GM18951 (cell line): ENCODE results near the gene RTL1.

Experiments used
- POLR2A ChIP-seq: IDR thresholded peaks from 4 replicates; pipeline ENCODE4 v1.6.1; 2011; ENCODE audit warnings: mild to moderate bottlenecking; ENCODE audit not compliant: insufficient read length, insufficient read depth; ENCODE audit errors: extremely low read depth
- in situ Hi-C: fragments of 300-500 bp; cut with MboI; formaldehyde crosslinking; loops from one replicate; pipeline ENCODE4 v1.12.0; 2022; ENCODE audit warnings: low sequenced_read_pairs, mixed read lengths, inconsistent platforms; ENCODE audit not compliant: unreplicated experiment

The RTL1 gene

DNA sequence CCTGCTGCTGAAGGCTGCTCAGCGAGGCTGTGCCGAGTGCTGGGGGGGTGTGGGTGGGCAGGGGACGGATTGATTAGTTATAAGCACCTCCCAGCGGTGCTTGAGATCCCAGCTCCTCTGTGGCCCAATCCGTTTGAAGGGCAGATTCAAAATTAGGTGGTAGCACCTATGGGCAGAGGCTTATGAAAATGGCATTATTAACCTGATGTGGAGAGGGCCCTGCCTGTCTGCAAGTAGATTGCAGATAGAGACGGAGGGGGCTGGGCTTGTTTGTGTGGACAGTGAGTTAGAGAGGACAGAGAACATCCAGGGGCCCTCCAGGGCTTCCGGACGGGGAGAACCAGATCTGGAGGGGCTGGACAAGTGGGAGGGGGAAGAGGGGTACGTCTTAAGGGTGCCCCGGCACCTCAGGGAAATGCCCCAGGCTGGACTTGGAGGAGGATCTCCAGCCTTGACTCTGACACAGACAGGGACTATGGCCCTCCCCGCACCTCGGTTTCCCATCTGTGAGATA, at the start of gene RTL1:
Gene RTL1, minus strand, starts transcription at position 51 of the 514 bp plus-strand sequence. CDS start 18,934 bp downstream, outside the sequence.
- in situ Hi-C loops: no loop called here
- TF ChIP-seq POLR2A: no peak

DNA sequence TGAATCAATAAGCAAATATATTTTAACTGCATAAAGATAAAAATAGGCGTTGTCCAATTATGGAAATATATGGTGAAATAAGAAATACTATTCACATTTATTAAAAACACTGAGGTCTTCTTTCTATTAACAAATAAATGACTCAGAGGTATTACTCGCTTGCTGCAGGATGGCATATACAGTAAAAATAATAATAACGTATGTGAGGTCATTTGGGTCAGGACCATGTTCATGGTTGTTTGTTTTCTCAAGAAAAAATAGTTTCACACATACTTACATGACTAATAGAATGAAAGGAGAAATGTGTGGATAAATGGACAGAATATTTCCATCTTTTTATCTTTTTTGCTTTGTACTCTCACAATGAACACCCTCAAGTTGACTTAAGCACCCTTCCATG, 46.5 kb upstream of the RTL1 start:
- in situ Hi-C loops: no loop called here

DNA sequence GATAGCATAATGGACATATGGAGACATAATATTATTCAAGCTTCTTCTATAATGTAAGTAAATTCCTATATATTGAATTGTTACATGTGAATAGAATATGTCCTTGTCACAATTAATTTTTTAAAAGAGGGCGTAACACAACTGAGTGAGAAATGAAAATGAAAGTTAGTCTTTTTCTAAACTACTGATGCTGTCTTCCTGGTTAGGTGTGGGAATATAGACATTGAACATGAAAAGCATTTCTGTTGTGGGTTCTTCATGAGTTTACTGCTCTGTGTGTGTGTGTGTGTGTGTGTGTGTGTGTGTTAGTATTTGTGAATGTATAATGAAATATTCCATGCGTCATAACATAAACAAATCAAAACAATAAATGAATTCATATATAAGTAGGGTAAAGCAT, 40.5 kb upstream of the RTL1 start:
- in situ Hi-C loops: no loop called here

More for the DNA sequence above, 46.5 kb upstream of the RTL1 start:
- no peak for TF ChIP-seq POLR2A

DNA sequence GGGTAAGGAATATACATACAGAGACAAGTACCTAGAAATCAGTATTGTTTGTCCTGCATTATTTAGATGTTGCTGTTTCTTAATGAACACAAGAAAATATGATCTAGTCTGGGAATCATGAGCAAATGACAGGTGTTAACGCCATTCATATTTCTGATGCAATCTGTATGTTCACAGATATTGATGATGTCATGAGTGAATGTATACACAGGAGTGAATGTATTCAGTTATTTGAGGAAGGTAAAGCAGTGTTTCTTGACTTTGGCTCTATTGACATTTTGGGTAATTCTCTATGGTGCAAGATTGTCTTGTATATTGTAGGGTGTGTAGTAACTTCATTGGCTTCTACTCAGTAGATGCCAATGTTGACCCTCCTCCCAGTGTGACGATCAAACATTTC, 26.7 kb upstream of the RTL1 start:
- no peak for TF ChIP-seq POLR2A
- in situ Hi-C loops: no loop called here

More for the DNA sequence above, 40.5 kb upstream of the RTL1 start:
- TF ChIP-seq POLR2A: no peak

DNA sequence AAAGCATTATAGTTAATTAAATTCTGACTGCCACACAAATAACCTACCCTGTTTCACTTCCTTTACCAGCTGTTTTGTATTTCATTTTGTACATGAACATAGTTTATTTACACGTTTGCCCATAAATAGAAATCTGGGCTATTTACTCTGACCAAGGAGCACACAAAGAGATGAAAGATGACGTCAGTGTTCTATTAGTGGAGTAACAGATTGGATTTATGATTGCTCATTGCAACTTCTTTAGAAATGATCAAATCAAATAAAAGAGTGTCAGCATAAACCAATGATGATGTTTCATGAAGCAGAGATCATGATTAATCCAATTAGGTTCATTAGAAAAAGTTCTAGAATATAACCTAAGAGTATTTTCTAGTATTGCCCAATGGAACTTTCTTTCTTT, 12.0 kb upstream of the RTL1 start:
- no peak for TF ChIP-seq POLR2A
- in situ Hi-C loops: no loop called here

DNA sequence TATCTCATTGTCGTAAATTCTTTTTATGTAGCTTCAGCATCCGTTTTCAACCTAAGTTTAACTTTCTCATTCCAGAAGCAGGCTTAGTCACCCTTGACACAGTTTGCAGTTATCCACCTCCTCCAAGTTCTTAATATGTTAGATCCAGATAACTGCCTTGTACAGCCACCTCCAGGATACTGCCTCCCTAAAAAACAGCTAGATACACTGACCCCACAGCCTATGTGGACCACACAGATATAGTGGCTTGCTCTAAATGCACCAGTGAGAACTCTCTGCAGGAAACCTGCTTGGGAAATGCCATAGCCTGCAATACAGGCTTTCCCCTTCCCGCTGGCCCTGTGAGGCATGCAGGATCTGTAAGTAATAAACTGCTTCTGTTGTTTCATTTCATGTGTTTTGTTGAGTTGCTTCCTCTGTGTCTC, 11.1 kb upstream of the RTL1 start:
- TF ChIP-seq POLR2A: no peak
- in situ Hi-C loops: no loop called here

DNA sequence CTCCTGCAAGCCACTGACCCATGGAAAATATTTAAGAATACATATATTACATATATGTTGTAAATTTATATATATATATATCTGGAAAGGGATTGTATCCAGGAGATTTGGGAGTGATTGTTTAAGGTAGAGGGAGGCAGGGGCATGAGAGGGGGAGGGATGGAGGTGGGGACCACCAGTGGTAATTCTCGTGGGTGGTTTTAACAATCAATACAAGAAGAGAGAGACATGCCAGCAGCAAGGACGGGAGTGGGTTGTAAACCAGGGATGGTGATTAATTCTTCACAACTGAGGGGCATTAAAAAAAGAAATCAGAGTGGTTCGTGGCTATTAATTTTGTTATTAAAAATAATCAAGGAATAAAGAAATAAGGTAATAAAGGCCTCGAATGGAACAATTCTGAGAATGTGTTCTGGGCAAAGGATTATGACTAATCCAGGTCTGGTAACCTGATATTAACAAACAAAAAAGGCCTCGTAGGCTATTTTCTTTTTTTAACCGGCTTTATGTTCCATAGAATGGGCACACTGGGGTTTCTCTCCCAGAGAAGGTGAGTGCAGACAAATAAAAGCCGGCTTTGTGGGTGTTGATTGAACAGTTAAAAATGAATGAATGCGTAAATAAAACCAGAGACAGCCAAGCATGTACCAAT, 8.3 kb upstream of the RTL1 start:
- TF ChIP-seq POLR2A: no peak
- in situ Hi-C loops: no loop called here

DNA sequence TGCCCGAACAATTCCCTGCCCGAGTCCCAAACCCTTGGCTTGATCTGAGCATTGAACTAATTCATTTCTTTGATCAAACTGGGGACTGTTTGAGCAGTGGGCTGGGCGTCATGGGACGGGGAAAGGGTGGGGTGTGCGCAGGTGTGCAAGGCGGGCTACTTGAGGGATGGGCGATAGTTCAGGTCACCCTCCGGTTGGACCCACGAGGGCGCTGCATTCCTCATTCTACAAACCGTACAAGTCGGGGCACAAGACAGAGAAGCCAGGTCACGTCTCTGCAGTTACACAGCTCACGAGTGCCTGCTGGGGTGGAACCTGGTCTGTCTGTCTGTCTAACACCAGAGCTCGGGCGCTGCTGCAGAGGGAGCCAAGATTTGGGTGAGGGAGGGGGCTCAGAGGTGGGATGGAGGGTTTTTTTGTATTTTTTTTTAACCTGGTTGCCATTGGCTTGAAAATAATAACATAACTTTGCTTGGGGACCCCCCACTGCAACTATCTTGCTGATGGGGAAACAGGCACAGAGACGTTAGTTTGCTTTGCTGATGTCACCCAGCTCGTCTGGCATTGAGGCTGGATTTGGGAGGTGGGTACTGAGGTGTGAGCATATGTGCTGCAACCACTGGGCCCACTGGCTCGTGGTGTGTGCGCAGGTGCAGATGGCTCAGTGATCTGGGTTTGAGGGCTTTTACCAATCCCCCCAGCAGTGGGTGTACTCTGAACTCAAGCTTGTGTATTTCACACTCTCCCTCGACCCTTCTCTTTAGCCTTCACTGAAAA, 7.6 kb upstream of the RTL1 start:
- in situ Hi-C loops: no loop called here
- TF ChIP-seq POLR2A: no peak

DNA sequence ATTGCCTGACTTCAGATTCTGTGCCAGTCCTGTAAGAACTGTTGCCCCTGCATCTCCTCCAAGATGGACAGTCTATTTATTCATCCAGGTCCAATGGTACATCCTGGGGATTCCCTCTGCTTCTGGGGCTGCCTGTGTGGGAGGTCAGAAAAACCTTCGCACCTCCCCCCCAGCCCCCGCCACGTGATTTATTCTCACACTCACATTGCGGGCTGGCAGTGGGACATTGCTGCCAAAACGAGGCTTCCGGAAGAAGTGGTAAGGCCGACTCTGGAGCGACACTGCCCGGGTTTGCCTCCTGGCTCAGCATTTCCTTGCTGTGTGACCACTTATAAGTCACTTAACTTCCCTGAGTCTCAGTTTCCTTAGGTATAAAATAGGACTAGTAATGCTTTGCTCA, 5.9 kb upstream of the RTL1 start:
- in situ Hi-C loops: no loop called here
- no peak for TF ChIP-seq POLR2A

DNA sequence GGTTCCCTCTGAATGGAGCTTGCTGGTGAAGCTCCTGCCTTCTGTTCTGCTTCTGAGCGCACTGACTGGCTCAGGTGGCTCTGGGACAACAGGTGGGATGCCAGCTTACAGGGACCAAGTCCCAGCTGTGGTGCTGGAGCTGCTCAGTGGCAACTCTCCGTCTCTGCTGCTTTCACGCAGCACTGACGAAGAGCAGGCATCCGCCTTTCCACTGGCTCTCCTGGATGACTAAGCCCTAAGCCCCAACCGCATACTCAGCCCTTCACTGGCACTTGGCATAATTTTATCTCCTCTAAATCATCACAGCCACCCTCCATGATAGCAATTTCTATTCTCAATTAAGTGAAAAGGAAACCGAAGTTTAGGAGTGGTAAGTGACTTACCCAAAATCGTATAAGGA, 3.7 kb upstream of the RTL1 start:
- TF ChIP-seq POLR2A: no peak
- in situ Hi-C loops: no loop called here

DNA sequence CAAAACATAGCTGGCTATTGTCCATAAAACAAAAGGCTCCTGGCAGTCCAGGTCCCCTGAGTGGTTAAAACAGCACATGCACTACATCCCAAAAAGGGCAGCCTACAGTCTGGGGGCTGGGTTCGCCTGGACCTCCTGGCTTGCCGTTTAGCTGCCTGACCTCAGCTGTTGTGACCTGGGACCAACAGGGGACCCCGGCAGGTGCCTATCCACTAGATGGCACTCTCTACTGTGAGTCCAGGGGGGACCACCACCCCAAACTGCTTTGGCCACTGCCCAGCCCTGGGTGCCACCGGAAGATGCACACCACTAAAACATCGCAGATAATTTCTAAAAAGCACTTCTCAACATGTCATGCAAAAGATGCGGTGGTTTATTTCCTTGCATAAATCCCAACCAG, 2.9 kb upstream of the RTL1 start:
- in situ Hi-C loops: no loop called here
- no peak for TF ChIP-seq POLR2A

DNA sequence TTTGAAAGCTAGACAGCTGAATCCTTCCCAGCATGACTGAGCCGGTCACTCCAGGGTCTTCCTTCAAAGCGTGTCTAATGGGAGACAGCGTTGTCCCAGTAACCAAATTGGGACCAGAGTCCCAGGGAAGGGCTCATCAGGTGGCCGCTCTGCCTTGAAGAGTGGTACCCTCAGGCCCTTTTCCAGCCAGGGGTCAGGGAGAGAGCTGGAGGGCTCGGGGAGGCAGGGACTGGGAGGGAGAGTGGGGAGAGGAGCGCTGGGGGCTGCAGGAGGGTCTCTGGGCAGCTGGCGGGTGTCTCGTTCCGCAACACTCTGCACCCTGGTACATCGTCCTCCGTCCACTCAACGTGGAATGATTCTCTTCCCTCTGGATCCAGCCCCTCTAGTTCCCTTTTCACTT, 1.6 kb upstream of the RTL1 start:
- TF ChIP-seq POLR2A: no peak
- in situ Hi-C loops: no loop called here

DNA sequence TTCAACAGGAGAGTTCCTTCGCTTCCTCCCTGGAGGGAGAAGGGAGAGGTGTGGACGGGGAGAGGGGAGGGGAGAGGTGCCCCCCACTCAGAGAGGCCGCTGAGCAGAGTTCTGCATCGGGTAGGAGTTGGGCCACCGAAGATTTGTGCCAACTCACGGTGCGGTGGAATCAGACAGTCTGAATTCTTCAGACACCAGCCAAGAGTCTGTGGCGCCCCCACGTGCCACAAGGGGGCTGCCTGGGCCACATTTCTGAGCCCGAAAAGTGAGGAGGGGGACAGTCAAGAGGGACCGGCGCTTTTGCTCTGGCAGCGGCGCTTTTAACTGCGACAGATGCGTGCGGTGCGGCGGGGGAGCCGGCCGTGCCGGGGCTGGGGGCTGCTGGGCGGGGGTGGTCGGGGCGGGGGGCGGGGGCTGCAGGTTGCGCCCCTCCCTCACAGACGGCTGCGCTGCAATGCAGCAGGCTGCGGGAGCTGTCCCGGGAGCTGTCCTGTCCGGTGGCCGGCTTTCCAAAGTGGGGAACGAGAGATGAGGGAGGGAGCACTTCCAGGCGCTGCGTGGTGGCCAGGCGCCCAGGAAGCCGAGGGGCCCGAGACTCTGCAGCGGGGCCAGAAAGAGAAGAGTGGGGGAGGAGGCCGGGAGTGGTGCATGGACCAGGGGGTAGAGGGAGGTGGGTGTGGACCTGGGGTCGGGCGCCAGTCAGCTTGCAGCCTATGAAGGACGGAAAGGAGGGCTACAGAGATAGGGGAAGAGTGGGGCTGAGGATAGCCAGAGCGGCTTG, 975 bp upstream of the RTL1 start:
- in situ Hi-C loops: no loop called here
- TF ChIP-seq POLR2A: no peak
